ENCODE data around the gene GMPR2.

GMPR2 gene

GRCh38 chr14:24204163-24205146 lies 28.3 kb upstream of the GMPR2 start:
- Histone ChIP-seq H3K27me3 (ENCODE audit: insufficient read depth, low read length, poor library complexity) (no peaks in the 10 kb centered on the region), H4K20me1 (ENCODE audit: insufficient read depth, low read length) (no peaks in the 10 kb centered on the region), H3K9ac (ENCODE audit: low read depth, low read length) (no peak overlapping the region), H3K4me1 (ENCODE audit: insufficient read depth, low read length) (no peaks in the 10 kb centered on the region), H3K27ac (ENCODE audit: low read length) (no peak overlapping the region), H3K4me3 (ENCODE audit: low read depth in 1 of 2, low read length in 2 of 2) (no peak overlapping the region), H3K36me3 (ENCODE audit: insufficient read depth, low read length) (peaks cover 72% of the 10 kb centered on the region), H3K79me2 (ENCODE audit: insufficient read depth, low read length) (peaks cover 4% of the 10 kb centered on the region; the same call in 1 of the 2 replicates), H2AFZ (ENCODE audit: low read depth, low read length) (no peak overlapping the region), H3K4me2 (ENCODE audit: insufficient read depth, low read length) (no peak overlapping the region), H3K9me3 (ENCODE audit: insufficient read depth, low read length, severe bottlenecking) (peaks cover 5% of the 10 kb centered on the region)
- DNase-seq = no peak
- ATAC-seq (ENCODE audit: insufficient read depth, low read depth) = no peak
- TF ChIP-seq, protein P1, sequence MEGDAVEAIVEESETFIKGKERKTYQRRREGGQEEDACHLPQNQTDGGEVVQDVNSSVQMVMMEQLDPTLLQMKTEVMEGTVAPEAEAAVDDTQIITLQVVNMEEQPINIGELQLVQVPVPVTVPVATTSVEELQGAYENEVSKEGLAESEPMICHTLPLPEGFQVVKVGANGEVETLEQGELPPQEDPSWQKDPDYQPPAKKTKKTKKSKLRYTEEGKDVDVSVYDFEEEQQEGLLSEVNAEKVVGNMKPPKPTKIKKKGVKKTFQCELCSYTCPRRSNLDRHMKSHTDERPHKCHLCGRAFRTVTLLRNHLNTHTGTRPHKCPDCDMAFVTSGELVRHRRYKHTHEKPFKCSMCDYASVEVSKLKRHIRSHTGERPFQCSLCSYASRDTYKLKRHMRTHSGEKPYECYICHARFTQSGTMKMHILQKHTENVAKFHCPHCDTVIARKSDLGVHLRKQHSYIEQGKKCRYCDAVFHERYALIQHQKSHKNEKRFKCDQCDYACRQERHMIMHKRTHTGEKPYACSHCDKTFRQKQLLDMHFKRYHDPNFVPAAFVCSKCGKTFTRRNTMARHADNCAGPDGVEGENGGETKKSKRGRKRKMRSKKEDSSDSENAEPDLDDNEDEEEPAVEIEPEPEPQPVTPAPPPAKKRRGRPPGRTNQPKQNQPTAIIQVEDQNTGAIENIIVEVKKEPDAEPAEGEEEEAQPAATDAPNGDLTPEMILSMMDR (IDR thresholded peaks at IDR 0.05; ENCODE audit: borderline replicate concordance, extremely low read depth, low read length, poor library complexity, severe bottlenecking) = no peak
- no peak for TF ChIP-seq EZH2 (IDR thresholded peaks at IDR 0.05; ENCODE audit: borderline replicate concordance, low read depth, low read length, severe bottlenecking)

- Histone ChIP-seq H3K9me3 (ENCODE audit: insufficient read depth, low read length, severe bottlenecking) (peaks cover 5% of the 10 kb centered on the region), H3K27ac (ENCODE audit: low read length) (no peak overlapping the region), H3K36me3 (ENCODE audit: insufficient read depth, low read length) (peaks cover 79% of the 10 kb centered on the region), H2AFZ (ENCODE audit: low read depth, low read length) (no peak overlapping the region), H3K4me3 (ENCODE audit: low read depth in 1 of 2, low read length in 2 of 2) (no peak overlapping the region), H3K27me3 (ENCODE audit: insufficient read depth, low read length, poor library complexity) (no peaks in the 10 kb centered on the region), H4K20me1 (ENCODE audit: insufficient read depth, low read length) (no peaks in the 10 kb centered on the region), H3K4me1 (ENCODE audit: insufficient read depth, low read length) (peaks cover 4% of the 10 kb centered on the region), H3K9ac (ENCODE audit: low read depth, low read length) (no peak overlapping the region), H3K4me2 (ENCODE audit: insufficient read depth, low read length) (no peak overlapping the region), H3K79me2 (ENCODE audit: insufficient read depth, low read length) (peaks cover 15% of the 10 kb centered on the region)
- ATAC-seq (ENCODE audit: insufficient read depth, low read depth) (no peak), DNase-seq (no peak)
- TF ChIP-seq EZH2 (IDR thresholded peaks at IDR 0.05; ENCODE audit: borderline replicate concordance, low read depth, low read length, severe bottlenecking) = no peak
- TF ChIP-seq, protein P1 (IDR thresholded peaks at IDR 0.05; ENCODE audit: borderline replicate concordance, extremely low read depth, low read length, poor library complexity, severe bottlenecking) = no peak
These were observed 26.2 kb upstream of the GMPR2 start for GRCh38 chr14:24206260-24207103.

DNA sequence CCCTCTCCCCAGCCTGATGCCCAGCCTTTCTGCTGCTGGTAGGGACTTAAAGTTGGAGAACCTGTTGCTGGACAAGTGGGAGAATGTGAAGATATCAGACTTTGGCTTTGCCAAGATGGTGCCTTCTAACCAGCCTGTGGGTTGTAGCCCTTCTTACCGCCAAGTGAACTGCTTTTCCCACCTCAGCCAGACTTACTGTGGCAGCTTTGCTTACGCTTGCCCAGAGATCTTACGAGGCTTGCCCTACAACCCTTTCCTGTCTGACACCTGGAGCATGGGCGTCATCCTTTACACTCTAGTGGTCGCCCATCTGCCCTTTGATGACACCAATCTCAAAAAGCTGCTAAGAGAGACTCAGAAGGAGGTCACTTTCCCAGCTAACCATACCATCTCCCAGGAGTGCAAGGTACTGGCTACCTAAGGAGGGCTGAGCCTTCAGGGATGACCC lies 25.6 kb upstream of the GMPR2 start:
- TF ChIP-seq EZH2 (IDR thresholded peaks at IDR 0.05; ENCODE audit: borderline replicate concordance, low read depth, low read length, severe bottlenecking) = no peak
- TF ChIP-seq, protein P1 (IDR thresholded peaks at IDR 0.05; ENCODE audit: borderline replicate concordance, extremely low read depth, low read length, poor library complexity, severe bottlenecking) = no peak
- Histone ChIP-seq H3K27ac (ENCODE audit: low read length) (no peak overlapping the region), H3K36me3 (ENCODE audit: insufficient read depth, low read length) (peaks cover 78% of the 10 kb centered on the region), H3K4me1 (ENCODE audit: insufficient read depth, low read length) (peaks cover 11% of the 10 kb centered on the region), H3K4me3 (ENCODE audit: low read depth in 1 of 2, low read length in 2 of 2) (no peak overlapping the region), H3K9ac (ENCODE audit: low read depth, low read length) (no peak overlapping the region), H2AFZ (ENCODE audit: low read depth, low read length) (no peak overlapping the region), H3K79me2 (ENCODE audit: insufficient read depth, low read length) (peaks cover 18% of the 10 kb centered on the region), H3K27me3 (ENCODE audit: insufficient read depth, low read length, poor library complexity) (no peaks in the 10 kb centered on the region), H3K9me3 (ENCODE audit: insufficient read depth, low read length, severe bottlenecking) (peaks cover 3% of the 10 kb centered on the region), H4K20me1 (ENCODE audit: insufficient read depth, low read length) (no peaks in the 10 kb centered on the region), H3K4me2 (ENCODE audit: insufficient read depth, low read length) (no peak overlapping the region)
- ATAC-seq (ENCODE audit: insufficient read depth, low read depth) (no peak), DNase-seq (no peak)
